ENCODE data around the gene GPR37. TPM values are rescaled to one million over a fixed set of nuclear protein-coding genes. Genes with fewer than 3 reads are reported as not detected.

Gene GPR37
- total RNA-seq, 1 donor from 2014 or later = not detected

DNA sequence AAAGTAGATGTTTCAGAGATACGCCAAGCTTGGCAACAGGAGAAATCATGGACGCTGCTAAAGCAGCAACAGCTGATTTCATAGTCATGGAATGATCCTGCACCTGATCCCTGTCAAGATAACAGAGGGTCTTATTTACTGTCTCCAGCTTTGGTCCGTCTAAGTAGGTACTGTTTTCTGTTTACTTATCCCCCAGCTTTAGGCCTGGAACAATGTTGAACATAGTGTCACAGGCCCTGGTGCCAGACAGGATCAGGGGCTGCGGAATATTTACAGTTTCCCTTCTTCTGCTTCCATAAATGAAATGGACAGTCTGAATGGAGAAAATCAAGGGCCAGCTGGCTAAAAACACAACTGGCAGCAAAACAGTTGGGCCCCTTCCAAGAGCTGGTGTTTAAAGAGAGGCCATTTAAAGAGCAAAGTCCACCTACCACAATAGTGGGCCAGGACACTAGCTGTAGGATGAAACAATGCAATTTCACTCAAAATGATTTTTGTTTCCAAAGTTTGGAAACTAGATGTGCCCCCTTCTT, 2.9 kb downstream of the GPR37 start:
- Histone ChIP-seq H3K27ac (no peak overlapping the region), H3K4me3 (no peak overlapping the region), H3K9me3 (no peaks in the 10 kb centered on the region), H3K27me3 (no peaks in the 10 kb centered on the region), H3K36me3 (no peaks in the 10 kb centered on the region), H3K4me1 (peaks cover 0 to 9% of the 10 kb centered on the region in 2 donors)
- intact Hi-C loops (cut with DNase I) = no loop called here
- DNase-seq (ENCODE audit: low spot score in 2 of 2) = no peak
- TF ChIP-seq, protein P1, sequence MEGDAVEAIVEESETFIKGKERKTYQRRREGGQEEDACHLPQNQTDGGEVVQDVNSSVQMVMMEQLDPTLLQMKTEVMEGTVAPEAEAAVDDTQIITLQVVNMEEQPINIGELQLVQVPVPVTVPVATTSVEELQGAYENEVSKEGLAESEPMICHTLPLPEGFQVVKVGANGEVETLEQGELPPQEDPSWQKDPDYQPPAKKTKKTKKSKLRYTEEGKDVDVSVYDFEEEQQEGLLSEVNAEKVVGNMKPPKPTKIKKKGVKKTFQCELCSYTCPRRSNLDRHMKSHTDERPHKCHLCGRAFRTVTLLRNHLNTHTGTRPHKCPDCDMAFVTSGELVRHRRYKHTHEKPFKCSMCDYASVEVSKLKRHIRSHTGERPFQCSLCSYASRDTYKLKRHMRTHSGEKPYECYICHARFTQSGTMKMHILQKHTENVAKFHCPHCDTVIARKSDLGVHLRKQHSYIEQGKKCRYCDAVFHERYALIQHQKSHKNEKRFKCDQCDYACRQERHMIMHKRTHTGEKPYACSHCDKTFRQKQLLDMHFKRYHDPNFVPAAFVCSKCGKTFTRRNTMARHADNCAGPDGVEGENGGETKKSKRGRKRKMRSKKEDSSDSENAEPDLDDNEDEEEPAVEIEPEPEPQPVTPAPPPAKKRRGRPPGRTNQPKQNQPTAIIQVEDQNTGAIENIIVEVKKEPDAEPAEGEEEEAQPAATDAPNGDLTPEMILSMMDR (IDR thresholded peaks at IDR 0.05) = no peak

GRCh38 chr7:124761164-124761715, 4.4 kb downstream of the GPR37 start:
- no peak for DNase-seq (ENCODE audit: low spot score in 2 of 2)
- intact Hi-C loops (cut with DNase I) = no loop called here
- H3K27me3 ChIP-seq = no peaks in the 10 kb centered on the region
- H3K9me3 ChIP-seq = no peaks in the 10 kb centered on the region
- no peaks in the 10 kb centered on the region for H3K36me3 ChIP-seq
- peaks cover 0 to 9% of the 10 kb centered on the region in 2 donors for H3K4me1 ChIP-seq
- no peak overlapping the region for H3K4me3 ChIP-seq
- H3K27ac ChIP-seq = no peak overlapping the region
- TF ChIP-seq, protein P1 (IDR thresholded peaks at IDR 0.05) = no peak

GRCh38 chr7:124758327-124758726, 7.3 kb downstream of the GPR37 start:
- TF ChIP-seq, protein P1 (IDR thresholded peaks at IDR 0.05) = no peak
- no peaks in the 10 kb centered on the region for H3K27me3 ChIP-seq
- no peaks in the 10 kb centered on the region for H3K9me3 ChIP-seq
- no peak for DNase-seq (ENCODE audit: low spot score in 2 of 2)
- no peak overlapping the region for H3K4me3 ChIP-seq
- H3K27ac ChIP-seq = no peak overlapping the region
- intact Hi-C loops (cut with DNase I) = no loop called here
- peaks cover 0 to 6% of the 10 kb centered on the region in 2 donors for H3K4me1 ChIP-seq
- H3K36me3 ChIP-seq = no peaks in the 10 kb centered on the region

DNA sequence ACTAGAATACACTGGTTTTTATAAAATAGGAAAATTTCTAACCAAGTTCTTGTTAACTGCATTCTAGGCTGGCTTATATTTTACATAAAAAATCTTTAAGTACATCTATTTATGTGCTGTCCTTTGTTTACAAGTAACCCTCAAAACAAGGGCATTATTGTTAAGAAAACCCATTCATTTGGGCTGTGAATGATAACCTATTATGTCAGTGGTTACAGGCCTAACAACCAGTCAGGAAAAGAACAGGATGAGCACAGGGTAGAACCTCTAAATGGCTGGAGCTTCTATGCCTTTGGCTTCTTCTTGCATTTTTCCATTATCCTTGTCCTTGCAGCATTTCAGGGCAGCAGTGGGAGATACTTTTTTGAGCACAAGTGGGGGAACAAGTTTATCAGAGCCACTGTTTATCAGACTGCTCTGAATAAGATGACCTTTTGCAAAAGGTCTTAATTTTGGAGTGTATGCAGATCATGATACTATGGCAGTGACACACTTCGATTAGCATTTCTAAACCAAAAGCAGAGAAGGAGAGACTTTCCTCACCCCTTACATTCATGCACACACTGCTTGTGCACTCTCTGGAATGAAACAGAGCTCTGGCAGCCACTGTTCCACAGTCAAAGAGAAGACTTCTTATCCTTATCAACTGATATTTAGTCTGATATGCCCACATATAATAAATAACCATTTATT, 10.9 kb downstream of the GPR37 start:
- intact Hi-C loops (cut with DNase I) = no loop called here
- H3K9me3 ChIP-seq = no peaks in the 10 kb centered on the region
- no peak for DNase-seq (ENCODE audit: low spot score in 2 of 2)
- H3K27ac ChIP-seq = no peak overlapping the region
- H3K4me3 ChIP-seq = no peak overlapping the region
- no peaks in the 10 kb centered on the region for H3K27me3 ChIP-seq
- TF ChIP-seq, protein P1 (IDR thresholded peaks at IDR 0.05) = no peak
- H3K4me1 ChIP-seq = no peaks in the 10 kb centered on the region
- H3K36me3 ChIP-seq = no peaks in the 10 kb centered on the region

GRCh38 chr7:124752310-124752709, 13.3 kb downstream of the GPR37 start:
- Histone ChIP-seq H3K36me3 (no peaks in the 10 kb centered on the region), H3K4me3 (no peak overlapping the region), H3K9me3 (no peaks in the 10 kb centered on the region), H3K27me3 (no peaks in the 10 kb centered on the region), H3K4me1 (no peaks in the 10 kb centered on the region), H3K27ac (no peak overlapping the region)
- TF ChIP-seq, protein P1 (IDR thresholded peaks at IDR 0.05) = no peak
- intact Hi-C loops (cut with DNase I) = no loop called here
- DNase-seq (ENCODE audit: low spot score in 2 of 2) = no peak

Data from ascending aorta (tissue), 2 donors.